GM21717 (cell line): ENCODE measurements around the gene BCL11A.

Experiments
- ATAC-seq: cut with Tn5 transposase; IDR thresholded peaks from one replicate; pipeline ENCODE4 v1.9.1; 2021; ENCODE audit warnings: mild to moderate bottlenecking, moderate library complexity; ENCODE audit not compliant: unreplicated experiment

The BCL11A gene

DNA sequence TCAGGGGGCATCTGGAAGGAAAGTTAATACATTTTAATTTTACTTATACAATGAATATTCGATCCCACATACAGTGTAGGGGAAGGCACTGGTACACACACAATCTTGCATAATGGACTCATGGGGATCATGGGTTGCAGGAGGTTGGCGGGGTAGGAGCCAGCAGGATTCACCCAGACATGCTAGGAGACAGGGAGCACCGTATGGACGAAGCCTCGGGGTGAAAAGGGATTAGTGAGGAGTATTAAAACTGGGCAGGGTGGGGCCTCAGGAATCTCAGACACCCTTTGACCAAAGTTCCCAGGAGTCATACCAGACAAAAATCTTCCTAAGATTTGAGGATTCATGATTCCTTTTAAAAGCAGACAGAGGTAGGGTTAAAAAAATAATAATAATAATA, 140.8 kb downstream of the BCL11A start:
- no peak for ATAC-seq

DNA sequence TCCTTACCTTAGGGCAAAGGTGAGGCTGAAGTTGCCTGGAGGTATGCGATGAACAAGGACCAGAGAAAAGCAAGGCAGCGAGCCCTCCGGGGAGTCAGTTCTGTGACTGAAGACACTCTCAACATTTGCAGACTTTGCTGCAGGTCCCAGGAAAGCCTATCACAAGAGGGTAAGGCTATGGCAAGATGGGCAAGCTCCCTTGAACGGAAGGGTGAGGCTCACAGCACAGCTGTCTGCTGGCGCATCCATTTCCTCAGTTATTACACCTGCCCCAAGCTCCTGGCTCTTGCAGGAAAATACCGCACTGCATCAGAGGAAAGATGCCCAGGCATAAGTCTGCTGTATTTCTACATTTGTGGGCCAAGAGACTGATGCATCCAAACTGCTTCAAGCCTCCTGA, 141.4 kb downstream of the BCL11A start:
- ATAC-seq = no peak

- ATAC-seq = no peak
These were observed 142.2 kb downstream of the BCL11A start for GRCh38 chr2:60411295-60411694.

DNA sequence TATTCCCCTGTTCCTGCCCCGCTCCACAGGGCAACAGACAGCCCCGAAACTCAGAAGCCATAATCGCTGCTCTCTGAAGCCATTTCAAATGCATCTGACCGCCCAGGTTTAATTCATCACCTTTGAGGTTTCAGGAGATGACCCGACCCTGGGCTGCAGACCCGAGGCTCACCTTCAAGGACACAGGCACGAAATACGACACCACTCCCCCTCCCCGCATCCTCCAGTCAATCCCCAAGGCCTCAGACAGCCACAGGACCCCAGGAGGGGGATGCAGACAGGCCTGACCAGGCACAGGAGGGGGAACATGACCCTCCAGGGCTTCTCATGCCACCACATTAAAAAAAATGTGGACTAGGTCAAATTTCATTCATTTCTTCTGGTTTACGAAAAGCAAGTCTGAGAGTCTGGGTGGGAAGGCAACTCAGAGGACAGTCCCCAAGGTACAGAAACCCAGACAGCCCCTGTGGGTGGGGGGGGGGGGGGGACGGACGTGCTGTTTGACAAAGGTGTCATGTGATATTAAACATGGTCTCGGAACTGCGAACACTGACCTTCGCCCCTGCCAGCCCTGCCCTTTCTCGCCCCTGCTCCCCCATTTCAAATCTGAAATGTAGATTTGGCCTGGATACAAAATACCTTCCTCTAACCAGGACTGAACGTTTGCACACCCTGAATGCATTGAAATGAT, 142.9 kb downstream of the BCL11A start:
- no peak for ATAC-seq

DNA sequence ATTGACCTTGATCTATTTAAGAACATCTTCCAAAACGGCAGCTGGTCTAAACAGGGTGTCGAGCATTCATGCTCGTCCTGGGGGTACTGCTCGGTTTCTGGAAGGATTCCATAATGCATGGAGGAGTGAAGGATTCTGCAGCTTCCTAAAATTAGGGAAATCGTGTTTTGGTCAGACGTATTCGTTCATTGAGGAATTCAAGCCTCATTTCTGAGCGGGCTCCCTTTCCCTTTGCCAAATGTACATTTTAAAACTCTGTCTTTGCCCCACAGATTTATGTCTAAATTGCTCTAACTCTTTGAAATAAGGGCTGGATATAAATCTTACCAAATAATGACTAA, 144.0 kb downstream of the BCL11A start:
- ATAC-seq = no peak

- ATAC-seq = no peak
These were observed 144.5 kb downstream of the BCL11A start for GRCh38 chr2:60408811-60409530.

DNA sequence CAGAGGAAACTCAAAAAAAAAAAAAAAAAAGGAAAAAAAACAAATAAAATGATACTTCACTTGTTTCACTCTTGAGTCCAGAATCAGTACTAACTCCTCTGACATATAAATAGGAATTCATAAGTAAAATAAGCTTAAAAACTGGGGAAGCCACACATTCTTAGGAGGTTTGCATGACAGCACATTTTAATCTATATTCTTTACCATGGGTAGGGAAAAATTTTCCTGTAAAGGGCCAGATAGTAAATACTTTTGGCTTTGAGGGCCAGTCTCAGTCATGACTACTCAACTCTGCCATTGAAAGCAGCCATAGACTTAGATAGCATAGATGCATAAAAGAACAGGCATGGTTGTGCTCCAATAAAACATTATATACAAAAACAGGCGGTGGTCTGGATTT, 145.2 kb downstream of the BCL11A start:
- no peak for ATAC-seq

DNA sequence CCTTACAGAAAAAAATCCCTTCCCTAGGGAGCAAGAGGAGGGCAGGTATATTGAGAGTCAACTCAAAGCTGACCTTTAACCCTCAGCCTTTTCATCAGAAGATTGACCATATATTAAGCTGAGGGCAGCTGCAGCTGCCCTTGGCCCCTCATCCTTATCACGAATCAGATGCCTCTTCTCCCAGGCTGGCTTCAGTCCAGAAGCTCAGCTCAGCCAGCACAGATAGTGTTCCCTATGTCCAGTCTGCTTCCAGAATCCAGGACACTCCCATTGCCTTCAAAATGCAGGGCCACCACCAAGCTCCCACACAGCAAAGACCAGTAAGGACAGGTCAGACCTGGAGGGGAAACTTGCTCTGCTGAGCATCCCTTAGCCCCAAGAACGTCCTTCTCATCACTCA, 146.1 kb downstream of the BCL11A start:
- ATAC-seq = no peak

- no peak for ATAC-seq
These were observed 147.3 kb downstream of the BCL11A start for GRCh38 chr2:60406192-60406591.

DNA sequence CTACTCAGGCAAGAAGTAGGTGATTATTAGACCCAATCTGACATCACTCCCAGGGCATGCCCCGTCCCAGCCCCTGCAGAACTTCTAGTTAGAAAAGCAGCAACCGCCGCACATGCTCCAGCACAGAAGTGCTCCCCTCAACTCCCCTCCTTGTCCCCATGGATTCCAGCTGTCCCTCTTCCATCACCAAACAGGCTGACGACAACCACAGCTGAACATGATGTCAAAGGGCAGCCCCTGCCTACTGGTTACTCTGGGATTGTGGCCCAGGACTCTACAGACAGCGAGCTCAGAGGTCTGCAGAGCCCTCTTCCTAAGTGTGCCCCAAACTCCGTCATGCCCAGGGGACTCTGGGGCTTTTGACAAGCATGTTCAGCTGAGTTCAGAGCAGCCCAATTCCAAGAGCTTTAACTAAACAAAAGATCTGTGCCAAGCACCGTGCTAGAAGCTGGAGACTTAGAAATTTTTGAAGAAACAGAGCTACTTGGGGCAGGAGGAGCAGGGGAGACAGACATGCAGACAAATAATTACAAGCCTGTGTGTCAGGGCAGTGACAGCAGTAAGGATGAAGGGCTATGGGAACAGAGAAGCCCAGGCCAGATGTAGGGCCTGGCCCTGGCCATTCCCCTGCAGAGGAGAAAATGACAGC, 148.1 kb downstream of the BCL11A start:
- no peak for ATAC-seq
